ENCODE measurements around the gene C6orf163.

DNA sequence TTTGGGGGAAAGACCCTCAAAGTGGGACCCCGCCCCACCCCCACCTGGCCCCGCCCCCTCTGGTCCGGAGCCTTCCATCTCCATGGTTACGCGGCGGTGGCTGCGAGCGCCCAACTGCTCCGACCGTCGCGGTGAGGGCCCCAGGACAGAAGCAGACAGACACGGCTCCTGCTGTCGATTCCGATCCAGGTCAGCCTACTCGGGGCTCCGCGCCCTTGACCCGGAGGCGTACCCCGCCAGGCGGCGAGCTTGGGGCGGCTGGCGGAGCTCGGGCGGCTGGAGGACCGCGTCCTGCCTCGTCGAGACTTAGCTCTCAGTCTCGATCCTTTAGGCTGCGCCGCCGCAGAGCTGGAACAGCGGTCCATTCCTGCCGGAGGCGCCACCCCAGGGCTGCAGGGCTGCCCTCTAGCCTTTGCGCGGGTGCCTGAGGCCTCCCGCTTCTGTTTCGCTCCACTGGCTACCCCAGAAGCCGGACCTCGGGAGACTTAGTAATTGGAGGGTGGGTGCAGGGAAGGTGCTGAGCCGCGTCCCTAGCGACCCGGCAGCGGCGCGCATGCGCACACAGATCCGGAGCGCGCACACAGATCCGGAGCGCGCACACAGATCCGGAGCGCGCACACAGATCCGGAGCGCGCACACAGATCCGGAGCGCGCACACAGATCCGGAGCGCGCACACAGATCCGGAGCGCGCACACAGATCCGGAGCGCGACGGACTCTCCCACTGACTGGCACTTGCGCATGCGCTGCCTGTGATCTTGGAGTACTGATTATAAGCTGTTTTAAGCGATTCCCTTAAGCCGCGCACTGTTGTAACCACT lies 63.5 kb downstream of the C6orf163 start, which contains the start of gene CFAP206:
- TF ChIP-seq REST (IDR thresholded peaks at IDR 0.05; ENCODE audit: low read depth, low read length) (no peak), EP300 (IDR thresholded peaks at IDR 0.05; ENCODE audit: borderline replicate concordance in 1 of 2, control insufficient read depth in 1 of 2, low read depth in 2 of 2, low read length in 2 of 2) (no peak), ESRRA (IDR thresholded peaks at IDR 0.05; ENCODE audit: low read length) (no peak), TCF3 (IDR thresholded peaks at IDR 0.05; ENCODE audit: borderline replicate concordance, insufficient read depth, low read depth, low read length) (no peak)
- TF ChIP-seq, protein P1, sequence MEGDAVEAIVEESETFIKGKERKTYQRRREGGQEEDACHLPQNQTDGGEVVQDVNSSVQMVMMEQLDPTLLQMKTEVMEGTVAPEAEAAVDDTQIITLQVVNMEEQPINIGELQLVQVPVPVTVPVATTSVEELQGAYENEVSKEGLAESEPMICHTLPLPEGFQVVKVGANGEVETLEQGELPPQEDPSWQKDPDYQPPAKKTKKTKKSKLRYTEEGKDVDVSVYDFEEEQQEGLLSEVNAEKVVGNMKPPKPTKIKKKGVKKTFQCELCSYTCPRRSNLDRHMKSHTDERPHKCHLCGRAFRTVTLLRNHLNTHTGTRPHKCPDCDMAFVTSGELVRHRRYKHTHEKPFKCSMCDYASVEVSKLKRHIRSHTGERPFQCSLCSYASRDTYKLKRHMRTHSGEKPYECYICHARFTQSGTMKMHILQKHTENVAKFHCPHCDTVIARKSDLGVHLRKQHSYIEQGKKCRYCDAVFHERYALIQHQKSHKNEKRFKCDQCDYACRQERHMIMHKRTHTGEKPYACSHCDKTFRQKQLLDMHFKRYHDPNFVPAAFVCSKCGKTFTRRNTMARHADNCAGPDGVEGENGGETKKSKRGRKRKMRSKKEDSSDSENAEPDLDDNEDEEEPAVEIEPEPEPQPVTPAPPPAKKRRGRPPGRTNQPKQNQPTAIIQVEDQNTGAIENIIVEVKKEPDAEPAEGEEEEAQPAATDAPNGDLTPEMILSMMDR (IDR thresholded peaks at IDR 0.05 in 2 of 3, conservative IDR thresholded peaks at IDR 0.05 in 1 of 3; ENCODE audit: control insufficient read depth in 2 of 3, extremely low read depth in 1 of 3, insufficient read depth in 1 of 3, low read depth in 3 of 3, low read length in 3 of 3): peak in 2 of 3 experiments; percentile 6 to 24; a peak in 1 of 6 replicates
